Stimulated activated CD4-positive, alpha-beta T cell treated with anti-CD3 and anti-CD28 coated beads, Interleukin-2, amount 100 ng/mL, for 48 hours (primary cell): ENCODE results near the gene SMURF1.
A peak's percentile ranks its signal among the peaks of the same experiment; 100 is the strongest.

Experiments used
- DNase-seq, 2 donors: peaks; one replicate each; pipeline ENCODE4 v3.0.0-alpha.2; 2020

The SMURF1 gene

GRCh38 chr7:99141841-99142726 is 1.8 kb downstream of the SMURF1 start:
- DNase-seq, result peak; percentile 63 to 66

GRCh38 chr7:99141334-99141733 is 2.6 kb downstream of the SMURF1 start:
- DNase-seq, result no peak

GRCh38 chr7:99140813-99141212 is 3.1 kb downstream of the SMURF1 start:
- no peak for DNase-seq

- DNase-seq, result no peak
These were observed 4.9 kb downstream of the SMURF1 start for GRCh38 chr7:99139036-99139435.

GRCh38 chr7:99137411-99138180 is 6.3 kb downstream of the SMURF1 start:
- no peak for DNase-seq

GRCh38 chr7:99135938-99136337 is 8.0 kb downstream of the SMURF1 start:
- DNase-seq, result no peak

GRCh38 chr7:99133766-99134564 is 9.9 kb downstream of the SMURF1 start:
- no peak for DNase-seq

- DNase-seq, result no peak
These were observed 11.2 kb downstream of the SMURF1 start for GRCh38 chr7:99132595-99133321.

- DNase-seq, result no peak
These were observed 12.6 kb downstream of the SMURF1 start for GRCh38 chr7:99131290-99131689.

- no peak for DNase-seq
These were observed 14.4 kb downstream of the SMURF1 start for GRCh38 chr7:99129536-99129935.

GRCh38 chr7:99129001-99129400 is 14.9 kb downstream of the SMURF1 start:
- no peak for DNase-seq

GRCh38 chr7:99128076-99128950 is 15.6 kb downstream of the SMURF1 start:
- no peak for DNase-seq

GRCh38 chr7:99127636-99128035 is 16.3 kb downstream of the SMURF1 start:
- DNase-seq, result no peak

GRCh38 chr7:99126921-99127553 is 16.9 kb downstream of the SMURF1 start:
- no peak for DNase-seq

GRCh38 chr7:99125505-99125865 is 18.4 kb downstream of the SMURF1 start:
- DNase-seq, result no peak

- DNase-seq, result no peak
These were observed 19.0 kb downstream of the SMURF1 start for GRCh38 chr7:99124751-99125504.

- no peak for DNase-seq
These were observed 19.7 kb downstream of the SMURF1 start for GRCh38 chr7:99124236-99124635.

- no peak for DNase-seq
These were observed 20.3 kb downstream of the SMURF1 start for GRCh38 chr7:99123571-99124033.

- no peak for DNase-seq
These were observed 21.1 kb downstream of the SMURF1 start for GRCh38 chr7:99122762-99123161.

- no peak for DNase-seq
These were observed 22.3 kb downstream of the SMURF1 start for GRCh38 chr7:99121496-99122021.
